HepG2 (cell line): ENCODE data around the gene CCND1. TPM values are rescaled to one million over a fixed set of nuclear protein-coding genes. Genes with fewer than 3 reads are reported as not detected.

Experiments
- BRD4 ChIP-seq: sonication (generic); formaldehyde crosslinking; IDR thresholded peaks from 2 replicates; pipeline ENCODE4 v1.4.0; 2020; ENCODE audit warnings: missing genetic modification reagents
- CAMTA2 ChIP-seq: sonication (generic); formaldehyde crosslinking; IDR thresholded peaks from 2 replicates; pipeline ENCODE4 v1.4.0; 2020; ENCODE audit warnings: mild to moderate bottlenecking, missing genetic modification reagents, borderline replicate concordance
- HDAC1 ChIP-seq: sonication (generic); formaldehyde crosslinking; IDR thresholded peaks from 2 replicates; pipeline ENCODE4 v1.5.1; 2020; ENCODE audit warnings: mild to moderate bottlenecking, missing genetic modification reagents
- KDM2A ChIP-seq: sonication (generic); formaldehyde crosslinking; IDR thresholded peaks from 2 replicates; pipeline ENCODE4 v1.4.0; 2020; ENCODE audit warnings: low read depth, missing genetic modification reagents, borderline replicate concordance
- KLF9 ChIP-seq: IDR thresholded peaks from 2 replicates; pipeline ENCODE4 v1.6.1; 2016; ENCODE audit warnings: low read depth
- NFKB2 ChIP-seq: sonication (generic); formaldehyde crosslinking; IDR thresholded peaks from 2 replicates; pipeline ENCODE4 v1.4.0; 2020; ENCODE audit warnings: missing genetic modification reagents, borderline replicate concordance
- NKX3-1 ChIP-seq: sonication (generic); formaldehyde crosslinking; IDR thresholded peaks from 2 replicates; pipeline ENCODE4 v1.5.0; 2020; ENCODE audit warnings: missing genetic modification reagents
- PHF5A ChIP-seq: IDR thresholded peaks from one replicate; pipeline ENCODE4 v1.6.1; 2018; ENCODE audit warnings: low read depth, missing genetic modification reagents; ENCODE audit not compliant: unreplicated experiment
- POLR2AphosphoS5 ChIP-seq: IDR thresholded peaks from 2 replicates; pipeline ENCODE4 v1.6.1; 2012; ENCODE audit warnings: low read depth, low read length
- RBFOX2 ChIP-seq: fragments of 200-400 bp; formaldehyde crosslinking; IDR thresholded peaks from 2 replicates; pipeline ENCODE4 v1.6.1; 2017; ENCODE audit warnings: low read depth, mild to moderate bottlenecking, low read length
- SRF ChIP-seq: IDR thresholded peaks from 2 replicates; pipeline ENCODE4 v1.6.1; 2011; ENCODE audit warnings: mild to moderate bottlenecking, low read depth, low read length, moderate library complexity
- SSRP1 ChIP-seq: IDR thresholded peaks from 2 replicates; pipeline ENCODE4 v1.6.1; 2016; ENCODE audit warnings: control low read depth
- SUZ12 ChIP-seq: fragments of 150-350 bp; IDR thresholded peaks from 2 replicates; pipeline ENCODE4 v1.6.1; 2014; ENCODE audit warnings: low read depth, low read length
- UBTF ChIP-seq: sonication (generic); formaldehyde crosslinking; IDR thresholded peaks from 2 replicates; pipeline ENCODE4 v1.4.0; 2020; ENCODE audit warnings: mild to moderate bottlenecking, missing genetic modification reagents
- ZBTB46 ChIP-seq: sonication (generic); formaldehyde crosslinking; IDR thresholded peaks from 2 replicates; pipeline ENCODE4 v1.4.0; 2020; ENCODE audit warnings: mild to moderate bottlenecking, missing genetic modification reagents, borderline replicate concordance
- ZNF12 ChIP-seq: sonication (generic); formaldehyde crosslinking; IDR thresholded peaks from 2 replicates; pipeline ENCODE4 v1.5.0; 2020; ENCODE audit warnings: missing genetic modification reagents
- ZSCAN22 ChIP-seq: sonication (generic); formaldehyde crosslinking; IDR thresholded peaks from 2 replicates; pipeline ENCODE4 v1.4.0; 2020; ENCODE audit warnings: mild to moderate bottlenecking, missing genetic modification reagents
- polyA plus RNA-seq, 8 experiments: library from polyadenylated mRNA; depleted of rRNA in 3 of 8; stranded (reverse) in 7 of 8; unstranded in 1 of 8; fragments of >200 nt; fragmentation: Illumina TruSeq in 4 of 8; extraction: Trizol in 4 of 8; gene quantifications; 2 replicates each; pipeline versions ENCODE4 v1.2.1 to v1.2.3, GENCODE V29; 2011 to 2016; ENCODE audit warnings: low read depth in 4 of 8, missing spikeins in 1 of 8, mixed read lengths in 1 of 8; ENCODE audit not compliant: insufficient read depth in 1 of 8
- total RNA-seq, 5 experiments: library from RNA; depleted of rRNA; stranded (reverse); fragments of >200 nt; fragmentation: Illumina TruSeq; extraction: Trizol; gene quantifications; 2 replicates each; pipeline ENCODE4 v1.2.3, GENCODE V29; 2016; ENCODE audit warnings: low read depth in 1 of 5

Gene CCND1
- total and polyA plus RNA-seq, 2 of the 13 experiments (the other 11 are each of a cell fraction or from before 2014, with no cell fraction given): 107 to 136 TPM

GRCh38 chr11:69647761-69648497 is 7.0 kb downstream of the CCND1 start (continued):
- TF ChIP-seq ZSCAN22: no peak
- TF ChIP-seq CAMTA2: no peak
- no peak for TF ChIP-seq BRD4 (CRISPR knock-in tag)
- no peak for TF ChIP-seq ZNF12 (CRISPR knock-in tag)
- no peak for TF ChIP-seq UBTF (CRISPR knock-in tag)
- TF ChIP-seq PHF5A (CRISPR knock-in tag): no peak
- peak; percentile 65 for TF ChIP-seq RBFOX2
- 0 out of 2 replicates have a peak, but pooled peaks have one; percentile 12 for TF ChIP-seq SSRP1
- no peak for TF ChIP-seq SUZ12
- no peak for TF ChIP-seq HDAC1 (CRISPR knock-in tag)
- TF ChIP-seq ZBTB46 (CRISPR knock-in tag): no peak
- no peak for TF ChIP-seq NFKB2
- peak; percentile 20; the same call in 1 of the 2 replicates for TF ChIP-seq POLR2AphosphoS5
- TF ChIP-seq NKX3-1 (CRISPR knock-in tag): no peak
- no peak for TF ChIP-seq SRF
- no peak for TF ChIP-seq KLF9 (CRISPR knock-in tag)
- no peak for TF ChIP-seq KDM2A (CRISPR knock-in tag)
